ENCODE data around the gene RPL10A.

The RPL10A gene

GRCh38 chr6:35496841-35497570, 28.8 kb downstream of the RPL10A start, which contains the start of gene TEAD3:
TEAD3 (minus strand) TSS chr6:35497079.
- peaks cover 26 to 42% of the 10 kb centered on the region in 2 donors for H3K4me1 ChIP-seq (ENCODE audit: control insufficient read depth in 2 of 2, insufficient read depth in 2 of 2, low read length in 2 of 2)

GRCh38 chr6:35497571-35498421, 29.6 kb downstream of the RPL10A start:
- Histone ChIP-seq H3K27me3 (ENCODE audit: control insufficient read depth in 2 of 2, insufficient read depth in 2 of 2, low read length in 2 of 2) (peaks cover 7 to 8% of the 10 kb centered on the region in 2 donors), H3K36me3 (ENCODE audit: control insufficient read depth in 2 of 2, insufficient read depth in 2 of 2, low read length in 2 of 2) (peaks cover 0 to 4% of the 10 kb centered on the region in 2 donors), H3K4me1 (ENCODE audit: control insufficient read depth in 2 of 2, insufficient read depth in 2 of 2, low read length in 2 of 2) (peaks cover 25 to 39% of the 10 kb centered on the region in 2 donors), H3K27ac (ENCODE audit: low read depth in 2 of 2, low read length in 2 of 2) (peak overlapping the region; percentile 80 to 83), H3K9ac (ENCODE audit: low read depth in 1 of 2, low read length in 2 of 2) (peak overlapping the region; percentile 68 to 80), H3K9me3 (ENCODE audit: control insufficient read depth in 2 of 2, low read length in 2 of 2) (no peaks in the 10 kb centered on the region), H3K4me3 (ENCODE audit: low read length in 2 of 2) (peak overlapping the region; percentile 64 to 65)

More at GRCh38 chr6:35496841-35497570, 28.8 kb downstream of the RPL10A start, which contains the start of gene TEAD3:
- H3K9me3 ChIP-seq (ENCODE audit: control insufficient read depth in 2 of 2, low read length in 2 of 2) = no peaks in the 10 kb centered on the region
- peak within 1 kb of the TSS; percentile 85 to 87 for H3K27ac ChIP-seq (ENCODE audit: low read depth in 2 of 2, low read length in 2 of 2)
- H3K27me3 ChIP-seq (ENCODE audit: control insufficient read depth in 2 of 2, insufficient read depth in 2 of 2, low read length in 2 of 2) = peaks cover 7 to 8% of the 10 kb centered on the region in 2 donors
- peaks cover 0 to 4% of the 10 kb centered on the region in 2 donors for H3K36me3 ChIP-seq (ENCODE audit: control insufficient read depth in 2 of 2, insufficient read depth in 2 of 2, low read length in 2 of 2)
- peak within 1 kb of the TSS; percentile 64 to 77 for H3K4me3 ChIP-seq (ENCODE audit: low read length in 2 of 2)
- H3K9ac ChIP-seq (ENCODE audit: low read depth in 1 of 2, low read length in 2 of 2) = peak within 1 kb of the TSS; percentile 72 to 84

GRCh38 chr6:35498422-35499067, 30.3 kb downstream of the RPL10A start:
- peaks cover 0 to 2% of the 10 kb centered on the region in 2 donors for H3K36me3 ChIP-seq (ENCODE audit: control insufficient read depth in 2 of 2, insufficient read depth in 2 of 2, low read length in 2 of 2)
- peak overlapping the region; percentile 48 to 83 for H3K27ac ChIP-seq (ENCODE audit: low read depth in 2 of 2, low read length in 2 of 2)
- no peaks in the 10 kb centered on the region for H3K9me3 ChIP-seq (ENCODE audit: control insufficient read depth in 2 of 2, low read length in 2 of 2)
- peak overlapping the region; percentile 64 to 65 for H3K4me3 ChIP-seq (ENCODE audit: low read length in 2 of 2)
- peaks cover 7 to 8% of the 10 kb centered on the region in 2 donors for H3K27me3 ChIP-seq (ENCODE audit: control insufficient read depth in 2 of 2, insufficient read depth in 2 of 2, low read length in 2 of 2)
- peaks cover 22 to 31% of the 10 kb centered on the region in 2 donors for H3K4me1 ChIP-seq (ENCODE audit: control insufficient read depth in 2 of 2, insufficient read depth in 2 of 2, low read length in 2 of 2)
- peak overlapping the region in 1 of 2 donors; percentile 80 for H3K9ac ChIP-seq (ENCODE audit: low read depth in 1 of 2, low read length in 2 of 2)

- Histone ChIP-seq H3K36me3 (ENCODE audit: control insufficient read depth in 2 of 2, insufficient read depth in 2 of 2, low read length in 2 of 2) (no peaks in the 10 kb centered on the region), H3K4me3 (ENCODE audit: low read length in 2 of 2) (no peak overlapping the region), H3K9ac (ENCODE audit: low read depth in 1 of 2, low read length in 2 of 2) (no peak overlapping the region), H3K27ac (ENCODE audit: low read depth in 2 of 2, low read length in 2 of 2) (no peak overlapping the region), H3K4me1 (ENCODE audit: control insufficient read depth in 2 of 2, insufficient read depth in 2 of 2, low read length in 2 of 2) (peaks cover 14 to 23% of the 10 kb centered on the region in 2 donors), H3K9me3 (ENCODE audit: control insufficient read depth in 2 of 2, low read length in 2 of 2) (no peaks in the 10 kb centered on the region), H3K27me3 (ENCODE audit: control insufficient read depth in 2 of 2, insufficient read depth in 2 of 2, low read length in 2 of 2) (peaks cover 7 to 8% of the 10 kb centered on the region in 2 donors)
Observed at GRCh38 chr6:35499372-35499771, 31.2 kb downstream of the RPL10A start.

- Histone ChIP-seq H3K27me3 (ENCODE audit: control insufficient read depth in 2 of 2, insufficient read depth in 2 of 2, low read length in 2 of 2) (peaks cover 8 to 10% of the 10 kb centered on the region in 2 donors), H3K4me3 (ENCODE audit: low read length in 2 of 2) (no peak overlapping the region), H3K9me3 (ENCODE audit: control insufficient read depth in 2 of 2, low read length in 2 of 2) (no peaks in the 10 kb centered on the region), H3K4me1 (ENCODE audit: control insufficient read depth in 2 of 2, insufficient read depth in 2 of 2, low read length in 2 of 2) (peaks cover 8 to 9% of the 10 kb centered on the region in 2 donors), H3K27ac (ENCODE audit: low read depth in 2 of 2, low read length in 2 of 2) (no peak overlapping the region), H3K36me3 (ENCODE audit: control insufficient read depth in 2 of 2, insufficient read depth in 2 of 2, low read length in 2 of 2) (no peaks in the 10 kb centered on the region), H3K9ac (ENCODE audit: low read depth in 1 of 2, low read length in 2 of 2) (no peak overlapping the region)
Observed at GRCh38 chr6:35500782-35501181, 32.6 kb downstream of the RPL10A start.

- no peaks in the 10 kb centered on the region for H3K36me3 ChIP-seq (ENCODE audit: control insufficient read depth in 2 of 2, insufficient read depth in 2 of 2, low read length in 2 of 2)
Observed at GRCh38 chr6:35501784-35502183, 33.6 kb downstream of the RPL10A start.

GRCh38 chr6:35503534-35503933, 35.3 kb downstream of the RPL10A start:
- Histone ChIP-seq H3K27ac (ENCODE audit: low read depth in 2 of 2, low read length in 2 of 2) (no peak overlapping the region), H3K4me3 (ENCODE audit: low read length in 2 of 2) (no peak overlapping the region), H3K9me3 (ENCODE audit: control insufficient read depth in 2 of 2, low read length in 2 of 2) (no peaks in the 10 kb centered on the region), H3K27me3 (ENCODE audit: control insufficient read depth in 2 of 2, insufficient read depth in 2 of 2, low read length in 2 of 2) (peaks cover 13 to 14% of the 10 kb centered on the region in 2 donors), H3K9ac (ENCODE audit: low read depth in 1 of 2, low read length in 2 of 2) (no peak overlapping the region), H3K36me3 (ENCODE audit: control insufficient read depth in 2 of 2, insufficient read depth in 2 of 2, low read length in 2 of 2) (no peaks in the 10 kb centered on the region), H3K4me1 (ENCODE audit: control insufficient read depth in 2 of 2, insufficient read depth in 2 of 2, low read length in 2 of 2) (no peaks in the 10 kb centered on the region)

More at GRCh38 chr6:35501784-35502183, 33.6 kb downstream of the RPL10A start:
- Histone ChIP-seq H3K9me3 (ENCODE audit: control insufficient read depth in 2 of 2, low read length in 2 of 2) (no peaks in the 10 kb centered on the region), H3K4me1 (ENCODE audit: control insufficient read depth in 2 of 2, insufficient read depth in 2 of 2, low read length in 2 of 2) (peaks cover 6 to 8% of the 10 kb centered on the region in 2 donors), H3K4me3 (ENCODE audit: low read length in 2 of 2) (no peak overlapping the region), H3K9ac (ENCODE audit: low read depth in 1 of 2, low read length in 2 of 2) (no peak overlapping the region), H3K27me3 (ENCODE audit: control insufficient read depth in 2 of 2, insufficient read depth in 2 of 2, low read length in 2 of 2) (peaks cover 10 to 11% of the 10 kb centered on the region in 2 donors), H3K27ac (ENCODE audit: low read depth in 2 of 2, low read length in 2 of 2) (no peak overlapping the region)

GRCh38 chr6:35505999-35506412, 37.8 kb downstream of the RPL10A start:
- no peak overlapping the region for H3K27ac ChIP-seq (ENCODE audit: low read depth in 2 of 2, low read length in 2 of 2)
- no peak overlapping the region for H3K4me3 ChIP-seq (ENCODE audit: low read length in 2 of 2)
- no peaks in the 10 kb centered on the region for H3K36me3 ChIP-seq (ENCODE audit: control insufficient read depth in 2 of 2, insufficient read depth in 2 of 2, low read length in 2 of 2)
- H3K9ac ChIP-seq (ENCODE audit: low read depth in 1 of 2, low read length in 2 of 2) = no peak overlapping the region
- H3K9me3 ChIP-seq (ENCODE audit: control insufficient read depth in 2 of 2, low read length in 2 of 2) = no peaks in the 10 kb centered on the region
- H3K4me1 ChIP-seq (ENCODE audit: control insufficient read depth in 2 of 2, insufficient read depth in 2 of 2, low read length in 2 of 2) = no peaks in the 10 kb centered on the region
- peaks cover 7 to 14% of the 10 kb centered on the region in 2 donors for H3K27me3 ChIP-seq (ENCODE audit: control insufficient read depth in 2 of 2, insufficient read depth in 2 of 2, low read length in 2 of 2)

- Histone ChIP-seq H3K36me3 (ENCODE audit: control insufficient read depth in 2 of 2, insufficient read depth in 2 of 2, low read length in 2 of 2) (no peaks in the 10 kb centered on the region), H3K27me3 (ENCODE audit: control insufficient read depth in 2 of 2, insufficient read depth in 2 of 2, low read length in 2 of 2) (peaks cover 7 to 18% of the 10 kb centered on the region in 2 donors), H3K27ac (ENCODE audit: low read depth in 2 of 2, low read length in 2 of 2) (no peak overlapping the region), H3K4me1 (ENCODE audit: control insufficient read depth in 2 of 2, insufficient read depth in 2 of 2, low read length in 2 of 2) (no peaks in the 10 kb centered on the region), H3K9ac (ENCODE audit: low read depth in 1 of 2, low read length in 2 of 2) (no peak overlapping the region), H3K9me3 (ENCODE audit: control insufficient read depth in 2 of 2, low read length in 2 of 2) (no peaks in the 10 kb centered on the region), H3K4me3 (ENCODE audit: low read length in 2 of 2) (no peak overlapping the region)
Observed at GRCh38 chr6:35506536-35506935, 38.3 kb downstream of the RPL10A start.
